Caco-2 (cell line): ENCODE data around the gene ANO10. TPM values are rescaled to one million over a fixed set of nuclear protein-coding genes. Genes with fewer than 3 reads are reported as not detected.
"Not testable (repeated sequence)": the region's sequence is repeated elsewhere in the genome, so short reads cannot be mapped to it uniquely, and the experiment has no call there.

ENCODE experiments used
- BruUV-seq: library from RNA; stranded (reverse); fragments of 400-500 nt; replicated peaks from 2 replicates; lab custom pipeline; 2021; lab: Mats Ljungman, UMichigan
- CTCF ChIA-PET: fragments of 300-600 bp; sonication (Branson Sonifier 250); formaldehyde crosslinking; loops from one replicate; lab custom pipeline; 2022; ENCODE audit warnings: antibody characterized with exemption; lab: Charles Lee
- POLR2A ChIA-PET: fragments of 300-600 bp; sonication (Branson Sonifier 250); formaldehyde crosslinking; loops from one replicate; lab custom pipeline; 2022; ENCODE audit warnings: antibody characterized with exemption; lab: Charles Lee
- DNase-seq, 2 experiments: peaks; one replicate each; pipeline versions ENCODE4 v3.0.0 to v3.0.0-alpha.2; 2020 to 2022
- H3K27me3 ChIP-seq: replicated peaks from 2 replicates; pipeline ENCODE4 v1.6.0; 2011; ENCODE audit warnings: low read length; ENCODE audit not compliant: control insufficient read depth, insufficient read depth
- H3K36me3 ChIP-seq: 2 replicates; pipeline ENCODE4 v1.5.1; 2011; ENCODE audit warnings: low read length; ENCODE audit not compliant: control insufficient read depth, insufficient read depth
- H3K4me1 ChIP-seq: fragments of 250-450 bp; sonication (Bioruptor Pico); 2 replicates; pipeline ENCODE4 v1.5.1; 2020; ENCODE audit warnings: mild to moderate bottlenecking
- H3K4me3 ChIP-seq: 2 replicates; pipeline ENCODE4 v1.5.1; 2011; ENCODE audit warnings: low read depth, mild to moderate bottlenecking, control low read depth, low read length
- H3K9me3 ChIP-seq: fragments of 250-450 bp; sonication (Bioruptor Pico); 2 replicates; pipeline ENCODE4 v1.5.1; 2020; ENCODE audit warnings: mild to moderate bottlenecking, moderate library complexity
- H3K27ac Mint-ChIP-seq: one replicate; pipeline ENCODE4 v1.8.0; 2022; ENCODE audit warnings: mixed read lengths; ENCODE audit not compliant: unreplicated experiment
- H3K27me3 Mint-ChIP-seq: one replicate; pipeline ENCODE4 v1.8.0; 2022; ENCODE audit warnings: mixed read lengths; ENCODE audit not compliant: insufficient read depth, unreplicated experiment
- H3K36me3 Mint-ChIP-seq: one replicate; pipeline ENCODE4 v1.8.0; 2022; ENCODE audit warnings: mild to moderate bottlenecking, mixed read lengths; ENCODE audit not compliant: insufficient read depth, unreplicated experiment
- H3K4me1 Mint-ChIP-seq: one replicate; pipeline ENCODE4 v1.8.0; 2022; ENCODE audit warnings: low read depth, mixed read lengths; ENCODE audit not compliant: unreplicated experiment
- H3K4me3 Mint-ChIP-seq: one replicate; pipeline ENCODE4 v1.8.0; 2022; ENCODE audit warnings: mild to moderate bottlenecking, moderate library complexity, mixed read lengths; ENCODE audit not compliant: unreplicated experiment
- H3K9me3 Mint-ChIP-seq: one replicate; pipeline ENCODE4 v1.8.0; 2022; ENCODE audit warnings: mixed read lengths; ENCODE audit not compliant: unreplicated experiment
- CTCF ChIP-seq, 2 experiments: fragments of 200-600 bp in 1 of 2; IDR thresholded peaks; 1 replicate in 1 of 2; 2 replicates in 1 of 2; pipeline versions ENCODE4 v1.5.1 to v1.8.0; 2011 to 2022; ENCODE audit warnings: antibody characterized with exemption in 1 of 2, control low read depth in 1 of 2, inconsistent platforms in 1 of 2, low read depth in 1 of 2, low read length in 1 of 2, mild to moderate bottlenecking in 1 of 2, moderate library complexity in 1 of 2; ENCODE audit not compliant: insufficient read depth in 1 of 2, severe bottlenecking in 1 of 2, unreplicated experiment in 1 of 2
- intact Hi-C: fragments of 100-400 bp; cut with micrococcal nuclease; formaldehyde crosslinking; loops from one replicate; pipeline ENCODE4 v1.10.0; 2022; ENCODE audit not compliant: unreplicated experiment
- total RNA-seq: library from RNA; stranded (reverse); gene quantifications from 2 replicates; pipeline ENCODE4 v1.2.3, GENCODE V29; 2022

ANO10 gene
- total RNA-seq, 1 experiment from 2014 or later, result 24.1 TPM

GRCh38 chr3:43496740-43497375 lies 125.0 kb downstream of the ANO10 start:
- H3K9me3 Mint-ChIP-seq, result no peaks in the 10 kb centered on the region
- no TSS peak for BruUV-seq
- no peak overlapping the region for H3K27ac Mint-ChIP-seq
- peaks cover 6% of the 10 kb centered on the region for H3K36me3 Mint-ChIP-seq
- no peaks in the 10 kb centered on the region for H3K27me3 ChIP-seq
- ChIA-PET POLR2A (no interaction called here), CTCF (no interaction called here)
- H3K4me3 Mint-ChIP-seq, result no peak overlapping the region
- H3K27me3 Mint-ChIP-seq, result no peaks in the 10 kb centered on the region
- no peak for DNase-seq
- H3K4me3 ChIP-seq, result no peak overlapping the region
- no peaks in the 10 kb centered on the region for H3K4me1 Mint-ChIP-seq
- H3K36me3 ChIP-seq, result no peaks in the 10 kb centered on the region
- TF ChIP-seq CTCF (IDR thresholded peaks at IDR 0.05; ENCODE audit: insufficient read depth in 1 of 2, low read depth in 1 of 2, low read length in 1 of 2, severe bottlenecking in 1 of 2, unreplicated experiment in 1 of 2), result no peak
- intact Hi-C loops, result no loop called here
- no peaks in the 10 kb centered on the region for H3K9me3 ChIP-seq
- no peaks in the 10 kb centered on the region for H3K4me1 ChIP-seq

DNA sequence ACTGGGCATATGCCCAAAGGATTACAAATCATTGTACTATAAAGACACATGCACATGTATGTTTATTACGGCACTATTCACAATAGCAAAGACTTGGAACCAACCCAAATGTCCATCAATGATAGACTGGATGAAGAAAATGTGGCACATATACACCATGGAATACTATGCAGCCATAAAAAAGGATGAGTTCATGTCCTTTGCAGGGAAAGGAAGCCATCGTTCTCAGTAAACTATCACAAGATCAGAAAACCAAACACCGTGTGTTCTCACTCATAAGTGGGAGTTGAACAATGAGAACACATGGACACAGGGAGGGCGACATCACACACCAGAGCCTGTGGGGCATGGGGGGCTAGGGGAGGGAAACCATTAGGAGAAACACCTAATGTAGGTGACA lies 128.9 kb downstream of the ANO10 start:
- H3K4me3 ChIP-seq, BruUV-seq, H3K36me3 ChIP-seq, CTCF ChIA-PET, H3K4me1 ChIP-seq, H3K27ac Mint-ChIP-seq, POLR2A ChIA-PET, H3K36me3 Mint-ChIP-seq, H3K9me3 ChIP-seq, H3K27me3 Mint-ChIP-seq, H3K4me3 Mint-ChIP-seq, DNase-seq, H3K9me3 Mint-ChIP-seq, H3K27me3 ChIP-seq, H3K4me1 Mint-ChIP-seq, intact Hi-C loops: not testable (repeated sequence)

DNA sequence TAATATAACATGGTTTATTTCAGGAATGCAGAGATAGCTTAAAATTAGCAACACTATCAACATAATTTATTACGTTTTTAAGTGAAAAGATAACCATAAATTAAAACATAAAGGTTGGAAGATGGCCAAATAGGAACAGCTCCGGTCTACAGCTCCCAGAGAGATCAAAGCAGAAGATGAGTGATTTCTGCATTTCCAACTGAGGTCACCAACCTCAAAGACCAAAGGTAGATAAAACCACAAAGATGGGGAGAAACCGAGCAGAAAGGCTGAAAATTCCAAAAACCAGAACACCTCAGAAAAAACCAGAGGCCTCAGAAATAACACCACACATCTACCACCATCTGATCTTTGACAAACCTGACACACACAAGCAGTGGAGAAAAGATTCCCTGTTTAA lies 130.0 kb downstream of the ANO10 start:
- CTCF ChIA-PET, H3K27me3 Mint-ChIP-seq, BruUV-seq, intact Hi-C loops, H3K4me3 Mint-ChIP-seq, H3K4me3 ChIP-seq, H3K9me3 ChIP-seq, POLR2A ChIA-PET, H3K27me3 ChIP-seq, H3K27ac Mint-ChIP-seq, DNase-seq, H3K36me3 Mint-ChIP-seq, H3K4me1 ChIP-seq, H3K9me3 Mint-ChIP-seq, H3K36me3 ChIP-seq, H3K4me1 Mint-ChIP-seq: not testable (repeated sequence)

- Mint-ChIP-seq H3K36me3 (no peaks in the 10 kb centered on the region), H3K27me3 (no peaks in the 10 kb centered on the region), H3K4me1 (no peaks in the 10 kb centered on the region), H3K4me3 (no peak overlapping the region), H3K27ac (no peak overlapping the region), H3K9me3 (no peaks in the 10 kb centered on the region)
- intact Hi-C loops, result no loop called here
- Histone ChIP-seq H3K4me3 (no peak overlapping the region), H3K9me3 (no peaks in the 10 kb centered on the region), H3K36me3 (no peaks in the 10 kb centered on the region), H3K4me1 (no peaks in the 10 kb centered on the region), H3K27me3 (no peaks in the 10 kb centered on the region)
- ChIA-PET CTCF (no interaction called here), POLR2A (no interaction called here)
- no TSS peak for BruUV-seq
- DNase-seq, result no peak
- no peak for TF ChIP-seq CTCF (IDR thresholded peaks at IDR 0.05; ENCODE audit: insufficient read depth in 1 of 2, low read depth in 1 of 2, low read length in 1 of 2, severe bottlenecking in 1 of 2, unreplicated experiment in 1 of 2)
These were observed 131.1 kb downstream of the ANO10 start for GRCh38 chr3:43490640-43491185.
